Fibroblast of the aortic adventitia (primary cell): Measurements from ENCODE around the gene KCNJ14. TPM values are rescaled to one million over a fixed set of nuclear protein-coding genes. Genes with fewer than 3 reads are reported as not detected.
A peak's percentile ranks its signal among the peaks of the same experiment; 100 is the strongest.

Source experiments
- DNase-seq: peaks from one replicate; pipeline ENCODE4 v3.0.0-alpha.2; 2010; ENCODE audit warnings: low read depth
- H3K4me3 ChIP-seq: 2 replicates; pipeline ENCODE4 v1.5.1; 2011; ENCODE audit warnings: low read depth, mild to moderate bottlenecking, control low read depth, low read length, moderate library complexity
- total RNA-seq: library from RNA; depleted of rRNA; stranded (reverse); fragments of >200 nt; gene quantifications from 2 replicates; pipeline ENCODE4 v1.2.3, GENCODE V29; 2012; ENCODE audit warnings: low replicate concordance
- TF ChIP-seq, protein P1 (sequence below): IDR thresholded peaks from 2 replicates; pipeline ENCODE4 v1.5.1; 2011; ENCODE audit warnings: mild to moderate bottlenecking, low read length, control low read depth, inconsistent platforms; ENCODE audit not compliant: insufficient read depth

Gene KCNJ14
- total RNA-seq, 1 donor: 0.54 TPM

DNA sequence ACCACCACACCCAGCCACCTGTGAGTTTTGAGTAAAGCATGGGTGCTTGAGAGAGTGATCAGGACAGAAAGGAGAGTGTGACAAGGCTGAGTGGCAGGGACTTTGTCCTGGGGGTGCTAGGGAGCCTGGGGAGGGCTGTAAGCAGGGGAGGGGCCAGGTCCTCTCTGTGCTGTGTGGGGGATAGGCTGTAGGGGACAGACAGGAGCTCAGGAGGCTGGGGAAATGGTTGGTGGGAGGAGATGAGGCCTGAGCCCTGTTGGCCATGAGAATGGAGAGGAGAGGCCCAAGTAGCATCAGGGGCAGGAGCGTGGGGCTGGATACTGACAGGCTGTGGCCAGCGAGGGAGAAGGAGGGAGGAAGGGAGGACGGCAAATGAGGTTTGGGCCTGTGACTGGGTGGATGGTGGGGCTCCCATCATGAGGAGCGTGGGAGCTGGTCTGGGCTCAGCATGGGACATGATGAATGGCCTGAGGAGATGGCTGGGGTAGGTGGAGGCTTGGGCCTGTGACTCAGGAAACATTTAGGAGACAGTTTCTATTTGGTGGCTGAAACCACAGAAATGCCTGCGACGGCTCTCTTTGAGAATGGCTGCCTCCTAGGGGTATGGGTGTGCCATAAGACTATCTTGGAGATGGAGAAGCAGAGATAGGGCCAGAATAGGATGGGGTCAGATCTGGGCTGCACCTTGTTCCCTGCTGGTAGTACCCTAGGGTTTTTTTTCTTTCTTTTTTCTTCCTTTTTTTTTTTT, 36.9 kb upstream of the KCNJ14 start:
- DNase-seq: no peak
- TF ChIP-seq, protein P1, sequence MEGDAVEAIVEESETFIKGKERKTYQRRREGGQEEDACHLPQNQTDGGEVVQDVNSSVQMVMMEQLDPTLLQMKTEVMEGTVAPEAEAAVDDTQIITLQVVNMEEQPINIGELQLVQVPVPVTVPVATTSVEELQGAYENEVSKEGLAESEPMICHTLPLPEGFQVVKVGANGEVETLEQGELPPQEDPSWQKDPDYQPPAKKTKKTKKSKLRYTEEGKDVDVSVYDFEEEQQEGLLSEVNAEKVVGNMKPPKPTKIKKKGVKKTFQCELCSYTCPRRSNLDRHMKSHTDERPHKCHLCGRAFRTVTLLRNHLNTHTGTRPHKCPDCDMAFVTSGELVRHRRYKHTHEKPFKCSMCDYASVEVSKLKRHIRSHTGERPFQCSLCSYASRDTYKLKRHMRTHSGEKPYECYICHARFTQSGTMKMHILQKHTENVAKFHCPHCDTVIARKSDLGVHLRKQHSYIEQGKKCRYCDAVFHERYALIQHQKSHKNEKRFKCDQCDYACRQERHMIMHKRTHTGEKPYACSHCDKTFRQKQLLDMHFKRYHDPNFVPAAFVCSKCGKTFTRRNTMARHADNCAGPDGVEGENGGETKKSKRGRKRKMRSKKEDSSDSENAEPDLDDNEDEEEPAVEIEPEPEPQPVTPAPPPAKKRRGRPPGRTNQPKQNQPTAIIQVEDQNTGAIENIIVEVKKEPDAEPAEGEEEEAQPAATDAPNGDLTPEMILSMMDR: no peak
- no peak overlapping the region for H3K4me3 ChIP-seq

DNA sequence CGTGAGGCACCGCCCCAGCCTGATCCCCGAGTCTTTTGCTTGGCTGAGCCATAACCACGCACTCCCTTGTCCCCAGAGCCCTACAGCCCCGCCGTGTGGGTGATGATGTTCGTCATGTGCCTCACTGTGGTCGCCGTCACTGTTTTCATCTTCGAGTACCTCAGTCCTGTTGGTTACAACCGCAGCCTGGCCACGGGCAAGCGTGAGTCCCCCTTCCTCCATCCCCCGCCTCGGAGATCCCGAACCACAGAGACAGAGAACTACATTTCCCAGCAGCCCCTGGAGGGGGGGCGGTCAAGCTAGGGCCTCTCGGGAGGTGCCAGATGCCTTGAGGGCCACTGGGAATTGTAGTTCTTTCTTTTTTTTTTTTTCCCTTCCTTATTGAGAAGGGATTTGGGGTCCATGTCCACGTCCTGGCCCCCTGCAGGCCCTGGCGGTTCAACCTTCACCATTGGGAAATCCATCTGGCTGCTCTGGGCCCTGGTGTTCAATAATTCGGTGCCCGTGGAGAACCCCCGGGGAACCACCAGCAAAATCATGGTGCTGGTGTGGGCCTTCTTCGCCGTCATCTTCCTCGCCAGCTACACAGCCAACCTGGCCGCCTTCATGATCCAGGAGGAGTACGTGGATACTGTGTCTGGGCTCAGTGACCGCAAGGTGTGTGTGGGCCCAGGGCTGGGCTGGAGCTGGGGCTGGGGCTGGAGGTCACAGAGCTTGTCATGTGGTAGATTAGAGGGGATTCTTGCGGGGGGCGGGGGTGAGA, 36.0 kb upstream of the KCNJ14 start:
- TF ChIP-seq, protein P1: no peak
- H3K4me3 ChIP-seq: no peak overlapping the region
- no peak for DNase-seq

DNA sequence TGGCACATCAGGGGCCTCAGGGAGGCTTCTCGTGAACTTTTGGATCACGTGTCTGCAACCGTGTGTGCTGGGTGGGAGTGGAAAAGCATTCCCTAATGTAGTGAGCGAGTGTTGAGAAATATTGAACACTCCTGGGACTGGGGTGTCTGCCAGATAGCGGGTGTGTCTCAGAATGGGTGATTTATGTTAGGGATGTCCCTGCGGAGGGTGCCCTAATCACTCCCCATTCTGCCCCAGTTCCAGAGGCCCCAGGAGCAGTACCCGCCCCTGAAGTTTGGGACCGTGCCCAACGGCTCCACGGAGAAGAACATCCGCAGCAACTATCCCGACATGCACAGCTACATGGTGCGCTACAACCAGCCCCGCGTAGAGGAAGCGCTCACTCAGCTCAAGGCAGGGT, 33.8 kb upstream of the KCNJ14 start:
- TF ChIP-seq, protein P1: no peak
- H3K4me3 ChIP-seq: no peak overlapping the region
- peak; percentile 52 for DNase-seq

DNA sequence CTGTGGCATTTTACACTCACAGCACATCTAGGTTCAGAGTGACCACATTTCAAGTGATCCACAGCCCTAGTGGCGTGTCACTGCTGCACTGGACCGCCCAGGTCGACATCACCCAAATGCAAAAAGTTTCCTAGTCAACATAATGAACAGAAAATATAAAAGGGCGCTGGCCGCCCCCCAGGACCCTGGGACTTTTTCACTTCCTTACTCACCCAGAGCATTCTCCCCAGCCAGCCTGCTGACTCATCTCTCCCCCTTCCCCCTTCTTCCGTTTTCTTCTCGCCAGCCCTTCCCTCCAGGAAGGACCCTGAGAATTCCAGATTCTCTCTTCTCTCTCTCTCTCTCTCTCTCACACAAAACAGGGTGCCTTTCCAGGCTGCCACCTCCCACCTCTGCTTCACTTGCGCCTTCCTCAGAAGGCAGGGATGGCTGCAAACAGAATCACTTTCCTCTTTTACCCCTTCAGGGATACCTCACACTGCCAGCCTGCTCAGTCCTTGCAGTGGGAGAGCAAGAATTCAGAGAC, 30.6 kb upstream of the KCNJ14 start:
- TF ChIP-seq, protein P1: no peak
- H3K4me3 ChIP-seq: no peak overlapping the region
- DNase-seq: peak; percentile 56

DNA sequence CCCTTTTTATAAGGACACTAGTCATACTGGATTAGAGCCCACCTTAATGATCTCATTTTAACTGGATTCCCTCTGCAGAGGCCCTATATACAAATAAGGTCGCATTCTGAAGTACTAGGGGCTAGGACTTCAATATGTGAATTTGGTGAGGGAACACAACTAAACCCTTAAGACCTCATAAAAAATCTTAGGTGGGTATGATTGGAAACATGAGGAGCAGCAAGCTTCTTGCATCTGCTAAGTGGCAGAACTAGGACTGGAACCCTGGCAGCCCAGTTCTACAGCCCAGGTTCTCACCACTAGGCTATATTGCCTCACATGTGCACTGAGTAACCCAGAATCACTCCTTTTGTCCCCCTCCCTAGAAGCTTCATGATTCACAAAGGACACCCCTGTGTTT, 26.7 kb upstream of the KCNJ14 start:
- DNase-seq: no peak
- H3K4me3 ChIP-seq: no peak overlapping the region
- TF ChIP-seq, protein P1: no peak

DNA sequence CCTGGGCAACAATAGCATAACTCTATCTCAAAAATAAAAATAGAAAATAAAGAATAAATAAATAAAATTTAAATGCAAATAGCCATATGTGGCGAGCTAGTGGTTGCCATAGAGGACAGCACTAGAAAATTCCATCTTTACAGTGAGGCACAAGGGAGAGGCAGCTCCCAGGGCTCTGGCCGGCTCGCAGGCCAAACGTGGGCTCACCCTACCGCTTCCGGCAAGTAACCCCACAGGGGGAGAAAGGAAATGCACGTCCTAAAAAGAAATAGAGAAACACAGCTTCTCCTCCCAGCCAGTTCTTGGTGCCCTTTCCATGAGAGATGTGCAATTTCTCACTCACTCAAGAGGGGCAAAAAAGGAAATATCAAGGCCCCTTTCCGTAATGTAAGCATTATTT, 22.0 kb upstream of the KCNJ14 start:
- no peak overlapping the region for H3K4me3 ChIP-seq
- DNase-seq: no peak
- TF ChIP-seq, protein P1: peak; percentile 11
